ENCODE results near the gene RALGPS1. TPM values are rescaled to one million over a fixed set of nuclear protein-coding genes. Genes with fewer than 3 reads are reported as not detected.

The RALGPS1 gene
- polyA plus RNA-seq, 1 of the 3 experiments (the other 2 are of a cell fraction), result 3.9 TPM

GRCh38 chr9:127135056-127135745, 220.6 kb downstream of the RALGPS1 start:
- H3K9me2 ChIP-seq, result no peaks in the 10 kb centered on the region
- no peak for DNase-seq
- H3K4me2 ChIP-seq, result no peak overlapping the region
- no peaks in the 10 kb centered on the region for H3K36me3 ChIP-seq (replicated peaks in 1 of 2; ENCODE audit: control insufficient read depth in 1 of 2, insufficient read depth in 2 of 2, low read length in 1 of 2)
- WGBS (ENCODE audit: low lambda C conversion rate), result 74% methylated on average over 4 of the region's 4 CpGs
- H3K4me1 ChIP-seq (ENCODE audit: control insufficient read depth in 1 of 2, insufficient read depth in 2 of 2, low read depth in 1 of 2, low read length in 1 of 2), result peaks cover 14 to 32% of the 10 kb centered on the region in 2 experiments; a peak in 3 of 4 replicates
- H3K4me3 ChIP-seq (ENCODE audit: low read depth in 2 of 2, low read length in 1 of 2), result no peak overlapping the region
- H4K20me1 ChIP-seq (ENCODE audit: insufficient read depth), result no peaks in the 10 kb centered on the region
- no peak overlapping the region for H3K9ac ChIP-seq
- H3K27ac ChIP-seq (ENCODE audit: low read depth in 2 of 2, low read length in 1 of 2), result no peak overlapping the region
- H2AFZ ChIP-seq (ENCODE audit: low read depth), result no peak overlapping the region
- ChIA-PET CTCF (interaction anchor here (2.0 kb wide), 1 partner anchor 195 kb away, joined by 9 read pairs; no protein-coding TSS in a partner anchor), POLR2A (no interaction called here)
- H3K27me3 ChIP-seq (ENCODE audit: insufficient read depth), result no peaks in the 10 kb centered on the region
- TF ChIP-seq JUND (IDR thresholded peaks at IDR 0.05) (no peak), TCF12 (IDR thresholded peaks at IDR 0.05) (no peak), RCOR1 (IDR thresholded peaks at IDR 0.05; ENCODE audit: low read length) (no peak), IRF3 (IDR thresholded peaks at IDR 0.05; ENCODE audit: low read depth, low read length) (no peak), ZBTB33 (IDR thresholded peaks at IDR 0.05; ENCODE audit: borderline replicate concordance, low read depth) (no peak), NFIC (IDR thresholded peaks at IDR 0.05; ENCODE audit: borderline replicate concordance) (no peak), MAX (IDR thresholded peaks at IDR 0.05; ENCODE audit: low read depth) (no peak), SMC3 (IDR thresholded peaks at IDR 0.05; ENCODE audit: low read depth, low read length) (no peak), NRF1 (IDR thresholded peaks at IDR 0.05; ENCODE audit: low read depth, low read length) (no peak), RAD21 (IDR thresholded peaks at IDR 0.05; ENCODE audit: low read length) (no peak), ELF1 (IDR thresholded peaks at IDR 0.05) (no peak), RXRA (IDR thresholded peaks at IDR 0.05; ENCODE audit: borderline replicate concordance, low read depth) (no peak), YY1 (IDR thresholded peaks at IDR 0.05; ENCODE audit: low read depth) (no peak), EZH2phosphoT487 (IDR thresholded peaks at IDR 0.05; ENCODE audit: borderline replicate concordance, low read depth) (no peak), CHD2 (IDR thresholded peaks at IDR 0.05; ENCODE audit: low read length, partially characterized antibody) (no peak), GATA2 (CRISPR knock-in tag; IDR thresholded peaks at IDR 0.05) (no peak), TAF1 (IDR thresholded peaks at IDR 0.05; ENCODE audit: borderline replicate concordance, low read depth, low read length) (no peak)
- TF ChIP-seq, protein P1, sequence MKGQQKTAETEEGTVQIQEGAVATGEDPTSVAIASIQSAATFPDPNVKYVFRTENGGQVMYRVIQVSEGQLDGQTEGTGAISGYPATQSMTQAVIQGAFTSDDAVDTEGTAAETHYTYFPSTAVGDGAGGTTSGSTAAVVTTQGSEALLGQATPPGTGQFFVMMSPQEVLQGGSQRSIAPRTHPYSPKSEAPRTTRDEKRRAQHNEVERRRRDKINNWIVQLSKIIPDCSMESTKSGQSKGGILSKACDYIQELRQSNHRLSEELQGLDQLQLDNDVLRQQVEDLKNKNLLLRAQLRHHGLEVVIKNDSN (IDR thresholded peaks at IDR 0.05; ENCODE audit: borderline replicate concordance, low read depth), result no peak
- TF ChIP-seq, protein P2, sequence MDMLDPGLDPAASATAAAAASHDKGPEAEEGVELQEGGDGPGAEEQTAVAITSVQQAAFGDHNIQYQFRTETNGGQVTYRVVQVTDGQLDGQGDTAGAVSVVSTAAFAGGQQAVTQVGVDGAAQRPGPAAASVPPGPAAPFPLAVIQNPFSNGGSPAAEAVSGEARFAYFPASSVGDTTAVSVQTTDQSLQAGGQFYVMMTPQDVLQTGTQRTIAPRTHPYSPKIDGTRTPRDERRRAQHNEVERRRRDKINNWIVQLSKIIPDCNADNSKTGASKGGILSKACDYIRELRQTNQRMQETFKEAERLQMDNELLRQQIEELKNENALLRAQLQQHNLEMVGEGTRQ (IDR thresholded peaks at IDR 0.05; ENCODE audit: borderline replicate concordance, low read depth, low read length), result no peak
- H3K79me2 ChIP-seq (ENCODE audit: insufficient read depth), result no peaks in the 10 kb centered on the region
- no peaks in the 10 kb centered on the region for H3F3A ChIP-seq (replicated peaks; ENCODE audit: insufficient read depth)
- H3K9me3 ChIP-seq, result no peaks in the 10 kb centered on the region
